Lung microvascular endothelial cell (primary cell): Measurements from ENCODE around the gene OCSTAMP. TPM values are rescaled to one million over a fixed set of nuclear protein-coding genes. Genes with fewer than 3 reads are reported as not detected.

Experiments
- DNase-seq, 2 donors: peaks; one replicate each; pipeline versions ENCODE4 v3.0.0 to v3.0.0-alpha.2; 2010; ENCODE audit warnings: low read depth in 2 of 2
- total RNA-seq: library from RNA; depleted of rRNA; stranded (reverse); fragments of >200 nt; gene quantifications from 2 replicates; pipeline ENCODE4 v1.2.1, GENCODE V29; 2014

OCSTAMP gene
- total RNA-seq, 1 donor from 2014 or later, result not detected

DNA sequence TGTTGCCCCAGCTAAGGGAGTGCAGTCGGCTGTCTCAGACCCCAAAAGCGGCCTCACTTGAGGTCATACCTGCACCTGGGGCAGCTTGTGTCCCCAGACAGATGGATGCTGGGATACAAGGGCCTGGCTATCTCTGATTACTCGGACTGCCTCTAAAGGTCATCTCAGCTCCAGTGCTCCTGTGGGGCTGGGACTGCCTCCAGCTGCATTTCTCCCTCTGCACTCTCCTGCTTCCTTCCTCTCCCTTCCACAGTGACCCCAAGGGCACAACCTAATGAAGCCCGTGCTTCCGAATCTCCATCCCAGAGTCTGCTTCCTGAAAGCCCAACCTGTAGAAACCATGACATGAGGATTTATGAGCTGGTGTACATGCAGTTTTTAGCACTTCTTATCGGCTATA is 22.8 kb upstream of the OCSTAMP start:
- DNase-seq, result peak; percentile 27 to 75

GRCh38 chr20:46572790-46573189 is 22.3 kb upstream of the OCSTAMP start:
- no peak for DNase-seq

- peak in 1 of 2 donors; percentile 59 for DNase-seq
Observed at GRCh38 chr20:46572153-46572552, 21.7 kb upstream of the OCSTAMP start.

GRCh38 chr20:46571418-46571817 is 21.0 kb upstream of the OCSTAMP start:
- no peak for DNase-seq

GRCh38 chr20:46570956-46571355 is 20.5 kb upstream of the OCSTAMP start:
- no peak for DNase-seq

DNA sequence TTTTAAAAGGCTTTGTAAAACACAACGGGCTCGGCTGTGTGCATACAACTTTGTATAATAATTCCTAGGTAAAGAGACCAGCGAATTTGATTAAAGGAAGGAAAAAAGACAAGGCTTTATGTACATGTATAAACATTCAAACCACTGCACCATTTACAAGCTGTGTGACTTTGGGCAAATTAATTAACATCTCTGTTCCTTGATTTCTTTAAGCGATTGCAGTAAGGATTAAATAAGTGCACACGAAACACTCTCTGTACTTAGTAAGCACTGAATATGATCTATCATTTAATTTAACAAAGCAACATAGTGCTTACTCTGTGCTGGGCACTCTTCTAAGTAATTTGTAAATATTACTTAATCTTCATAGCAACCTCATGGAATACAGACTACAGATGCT is 19.5 kb upstream of the OCSTAMP start:
- DNase-seq, result no peak

- peak; percentile 75 to 96 for DNase-seq
Observed at GRCh38 chr20:46568570-46569129, 18.2 kb upstream of the OCSTAMP start.

DNA sequence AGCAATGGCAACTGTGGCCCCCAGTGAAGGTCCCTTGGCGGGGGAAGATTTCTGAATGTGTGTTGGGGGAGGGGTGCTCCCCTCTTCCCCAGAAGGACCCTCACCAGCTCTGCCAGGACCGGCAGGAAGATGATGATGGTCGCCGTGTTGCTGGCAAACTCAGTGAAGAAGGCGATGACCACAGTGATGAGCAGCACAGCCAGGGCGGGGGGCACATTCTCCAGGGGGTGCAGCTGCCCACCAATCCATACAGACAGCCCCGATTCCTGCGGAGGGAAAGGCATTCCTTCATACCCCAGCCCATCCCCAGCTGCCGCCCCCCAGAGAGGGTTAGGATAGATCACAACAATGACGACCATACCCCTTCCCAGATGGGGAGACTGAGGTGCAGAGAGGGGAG is 15.7 kb upstream of the OCSTAMP start:
- no peak for DNase-seq

DNA sequence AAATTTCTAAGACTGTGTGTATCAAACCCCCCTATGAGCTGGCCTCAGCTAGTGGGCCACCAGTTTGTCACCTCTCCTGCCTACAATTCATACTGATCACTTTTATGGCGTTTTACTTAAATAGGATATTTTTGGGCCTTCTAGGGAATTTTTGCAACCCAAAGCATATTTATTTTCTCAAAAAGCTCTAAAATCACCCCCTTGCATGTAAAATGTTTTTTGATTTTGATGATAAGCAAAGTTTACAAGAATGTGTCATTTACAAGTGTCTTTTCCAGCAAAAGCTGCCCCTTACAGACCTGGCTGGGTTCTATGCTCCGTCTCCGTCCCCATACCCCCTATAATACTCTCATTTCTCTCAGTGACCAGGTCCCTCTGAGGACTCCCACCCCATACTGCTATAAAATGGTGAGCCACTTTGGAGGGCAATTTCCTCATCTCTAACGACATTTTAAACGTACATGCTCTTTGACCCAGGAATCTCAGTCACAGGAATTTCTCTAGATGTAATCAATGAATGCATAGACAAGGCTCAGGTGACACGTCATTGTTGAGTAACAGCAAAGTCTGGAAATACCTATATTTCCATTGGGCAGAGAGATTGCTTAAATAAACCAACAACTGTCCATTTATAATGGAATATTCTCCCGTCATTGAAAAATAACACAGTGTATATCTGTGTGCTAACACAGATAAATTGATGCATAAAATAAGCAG is 13.9 kb upstream of the OCSTAMP start:
- DNase-seq, result no peak

DNA sequence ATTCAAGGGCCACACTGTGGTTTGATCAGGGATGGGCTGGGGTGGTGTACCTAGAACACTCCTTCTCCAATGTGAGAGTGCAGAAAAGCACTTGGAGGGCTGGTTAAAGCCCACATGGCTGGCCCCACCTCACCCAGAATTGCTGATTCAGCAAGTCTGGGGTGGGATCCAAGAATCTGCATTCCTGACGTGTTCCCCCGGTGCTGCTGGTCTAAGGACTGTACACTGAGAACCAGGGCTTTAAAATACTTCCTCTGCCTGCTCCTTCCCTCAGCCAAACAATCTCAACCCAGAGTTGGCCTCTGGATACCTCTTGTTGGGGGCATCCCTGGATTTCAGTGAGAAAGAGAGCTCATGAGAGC is 13.4 kb upstream of the OCSTAMP start:
- no peak for DNase-seq

- DNase-seq, result no peak
Observed at GRCh38 chr20:46563170-46563859, 12.9 kb upstream of the OCSTAMP start.

GRCh38 chr20:46562373-46563169 is 12.1 kb upstream of the OCSTAMP start:
- peak; percentile 75 to 80 for DNase-seq

DNA sequence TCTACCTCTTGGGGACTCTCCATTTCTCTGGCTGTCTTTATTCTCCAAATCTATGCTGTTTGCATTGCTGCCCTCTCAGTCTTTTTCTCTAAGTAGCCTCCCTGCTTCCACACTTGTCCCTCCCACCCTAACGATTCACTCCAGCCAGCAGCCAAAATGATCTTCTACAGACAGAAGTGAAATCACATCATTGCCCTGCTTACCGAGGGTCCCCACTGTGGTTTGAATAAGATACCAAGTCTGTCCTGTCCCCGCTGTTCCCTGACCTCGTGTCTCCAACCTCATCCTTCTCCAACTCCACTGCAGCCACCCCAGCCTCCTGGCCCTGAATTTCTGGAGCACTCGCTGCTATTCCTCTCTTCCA is 11.5 kb upstream of the OCSTAMP start:
- DNase-seq, result no peak

- peak in 1 of 2 donors; percentile 53 for DNase-seq
Observed at GRCh38 chr20:46559685-46560440, 9.4 kb upstream of the OCSTAMP start.

DNA sequence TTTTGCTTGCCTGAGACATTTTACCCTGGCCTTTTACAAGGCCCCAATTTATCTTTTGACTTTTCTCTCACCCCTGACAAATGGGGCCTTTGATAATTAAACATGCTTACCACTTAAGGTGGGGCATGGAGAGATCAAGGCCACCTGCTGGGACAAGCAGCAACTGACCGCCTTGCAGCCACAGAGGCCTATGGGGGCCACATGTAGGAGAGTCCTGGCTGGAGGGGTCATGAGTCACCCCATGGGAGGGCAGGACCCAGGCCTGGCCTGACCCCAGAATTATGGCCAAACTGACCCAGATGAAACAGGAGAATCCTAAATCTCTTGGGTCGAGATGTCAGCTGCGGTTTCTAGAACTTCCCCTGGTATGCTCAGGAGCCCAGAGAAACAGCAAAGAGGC is 8.5 kb upstream of the OCSTAMP start:
- DNase-seq, result no peak

GRCh38 chr20:46558511-46558959 is 8.1 kb upstream of the OCSTAMP start:
- DNase-seq, result peak; percentile 74 to 97

GRCh38 chr20:46557231-46557956 is 6.9 kb upstream of the OCSTAMP start:
- DNase-seq, result peak in 1 of 2 donors; percentile 65

DNA sequence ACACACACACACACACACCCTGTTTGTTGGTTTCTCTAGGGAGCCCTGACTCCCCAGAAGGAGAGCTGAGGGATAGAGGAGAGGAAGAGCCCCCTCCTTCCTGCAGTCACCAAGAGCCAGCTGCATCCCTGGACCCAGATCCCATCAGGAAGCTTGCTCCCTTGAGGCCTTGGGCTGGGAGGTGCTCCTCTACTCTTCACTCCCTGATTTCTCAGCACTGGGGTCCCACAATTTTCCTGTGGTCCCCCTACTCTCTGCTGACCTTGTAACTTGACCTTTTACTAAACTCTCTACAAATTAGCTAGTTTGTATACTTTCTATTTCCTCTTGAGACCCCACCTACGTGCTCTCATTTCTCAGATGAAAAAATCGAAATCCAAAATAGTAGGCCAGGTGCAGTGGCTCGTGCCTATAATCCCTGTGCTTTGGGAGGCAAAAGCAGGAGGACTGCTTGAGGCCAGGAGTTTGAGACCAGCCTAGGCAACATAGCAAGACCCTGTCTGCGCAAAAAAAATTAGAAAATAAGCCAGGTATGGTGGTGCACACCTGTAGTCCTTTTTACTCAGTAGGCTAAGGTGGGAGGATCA is 5.0 kb upstream of the OCSTAMP start:
- no peak for DNase-seq

GRCh38 chr20:46554828-46555227 is 4.4 kb upstream of the OCSTAMP start:
- DNase-seq, result no peak

DNA sequence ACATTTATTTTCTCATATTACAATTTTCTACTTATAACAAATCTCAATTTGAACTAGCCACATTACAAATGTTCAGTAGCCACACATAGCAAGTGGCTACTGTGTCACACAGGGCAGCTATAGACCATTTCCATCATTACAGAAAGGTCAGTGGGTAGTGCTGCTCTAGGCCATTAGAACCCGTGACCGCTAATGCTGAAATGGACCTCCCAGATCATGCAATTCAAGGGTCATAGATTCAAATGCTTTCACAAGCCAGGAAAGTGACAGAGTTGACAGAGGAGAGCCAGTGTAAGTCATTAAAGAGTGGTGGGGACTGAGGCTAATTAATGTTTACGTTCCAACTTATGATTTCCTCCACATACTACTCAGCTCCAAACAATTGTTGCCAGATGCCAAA is 3.5 kb upstream of the OCSTAMP start:
- no peak for DNase-seq
